IPS-20b (cell line): Measurements from ENCODE around the gene PLA2G4E.

Experiments used
- H3K27ac ChIP-seq: one replicate; pipeline ENCODE4 v1.5.1; 2013; ENCODE audit warnings: low read length
- H3K27me3 ChIP-seq: 2 replicates; pipeline ENCODE4 v1.6.1; 2013; ENCODE audit warnings: mild to moderate bottlenecking, low read length, inconsistent platforms; ENCODE audit not compliant: insufficient read depth
- H3K36me3 ChIP-seq: 2 replicates; pipeline ENCODE4 v1.6.1; 2013; ENCODE audit warnings: low read depth, mild to moderate bottlenecking, inconsistent platforms, low read length, moderate library complexity; ENCODE audit not compliant: insufficient read depth
- H3K4me1 ChIP-seq: 2 replicates; pipeline ENCODE4 v1.6.1; 2013; ENCODE audit warnings: mild to moderate bottlenecking, control low read depth, inconsistent platforms, low read length, moderate library complexity; ENCODE audit not compliant: insufficient read depth
- H3K4me3 ChIP-seq: 2 replicates; pipeline ENCODE4 v1.5.1; 2013; ENCODE audit warnings: mild to moderate bottlenecking, low read length, inconsistent platforms
- H3K9ac ChIP-seq: 2 replicates; pipeline ENCODE4 v1.6.1; 2013; ENCODE audit warnings: low read depth, mild to moderate bottlenecking, inconsistent platforms, low read length, moderate library complexity
- H3K9me3 ChIP-seq: 2 replicates; pipeline ENCODE4 v1.6.1; 2013; ENCODE audit warnings: mild to moderate bottlenecking, low read depth, low read length, inconsistent platforms; ENCODE audit not compliant: insufficient read depth

Gene PLA2G4E

DNA sequence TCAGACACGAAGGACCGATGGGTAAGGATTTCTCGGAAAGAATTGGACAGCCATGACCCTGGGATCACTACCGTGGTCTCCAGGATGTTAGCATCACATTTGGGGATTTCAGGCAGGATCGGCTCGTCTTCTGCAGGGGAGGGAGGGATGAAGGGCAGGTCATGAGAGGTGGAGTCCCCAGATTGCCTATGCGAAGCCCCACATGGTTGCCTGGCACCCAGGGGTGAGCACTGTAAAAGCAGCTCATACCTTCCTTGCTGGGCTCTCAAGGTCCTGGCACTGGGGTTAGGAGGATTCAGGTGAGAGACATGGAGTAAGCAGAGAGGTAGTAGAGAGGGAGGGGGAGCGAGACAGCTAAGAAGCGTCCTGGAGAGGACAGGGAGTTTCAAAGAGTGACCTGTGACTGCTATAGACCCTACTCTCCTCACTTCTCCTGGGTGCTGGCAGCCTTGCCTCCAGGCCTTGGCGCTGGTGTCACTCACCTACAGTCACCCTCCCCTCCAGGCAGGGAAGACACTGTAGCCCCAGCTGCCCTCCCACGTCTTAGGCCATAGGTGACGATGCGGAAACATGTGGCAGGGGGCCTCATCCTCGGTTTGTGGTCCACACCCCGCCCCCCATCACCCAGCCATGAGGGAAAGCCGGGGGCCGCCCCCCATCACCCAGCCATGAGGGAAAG, 33.5 kb downstream of the PLA2G4E start:
- Histone ChIP-seq H3K4me1 (peaks cover 3% of the 10 kb centered on the region; the same call in 1 of the 2 replicates), H3K4me3 (no peak overlapping the region), H3K9ac (no peak overlapping the region), H3K9me3 (no peaks in the 10 kb centered on the region), H3K27ac (no peak overlapping the region), H3K27me3 (no peaks in the 10 kb centered on the region), H3K36me3 (no peaks in the 10 kb centered on the region)

DNA sequence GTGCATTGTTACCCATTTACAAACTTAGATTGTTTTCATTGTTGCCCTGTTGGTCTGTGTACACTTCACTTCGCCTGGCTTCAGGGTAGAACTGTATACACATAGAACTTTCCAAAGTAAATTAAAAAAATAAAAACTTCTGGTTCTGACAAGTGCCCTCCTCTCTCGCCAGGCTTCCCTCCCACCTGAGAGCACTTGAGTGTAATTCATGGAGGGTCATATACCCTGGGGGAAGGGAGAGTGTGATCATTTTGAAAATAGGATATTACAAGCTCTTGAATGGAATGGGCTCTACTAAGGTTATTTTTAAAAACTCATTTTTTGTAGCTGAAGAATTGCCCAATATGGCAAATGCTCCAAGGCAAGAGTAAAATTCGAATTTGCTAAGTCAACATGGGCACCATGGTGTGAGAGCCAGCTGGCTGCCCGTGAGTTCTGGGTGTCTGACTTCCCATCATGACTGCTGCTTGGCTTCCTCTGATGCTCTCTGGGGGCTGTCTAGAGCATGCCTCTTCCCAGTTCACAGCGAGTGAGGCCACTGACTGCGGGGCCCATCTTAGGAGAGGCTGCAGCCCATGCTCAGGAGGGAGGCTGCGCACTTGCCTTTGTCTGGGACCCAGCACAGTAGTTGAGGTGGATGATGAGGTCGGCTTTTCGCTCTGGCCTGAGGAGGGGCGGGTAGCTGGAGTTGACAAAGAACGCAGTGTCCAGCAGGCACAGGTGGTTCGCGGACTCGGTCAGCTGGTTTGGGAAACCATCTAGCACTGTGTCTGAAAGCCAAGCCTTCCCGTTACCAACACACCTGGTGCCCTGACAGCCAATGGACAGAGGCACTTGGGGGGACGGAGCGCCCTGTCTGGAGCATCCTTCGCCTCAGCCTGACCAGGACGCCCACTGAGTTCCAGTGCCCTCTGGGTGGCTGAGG, 35.3 kb downstream of the PLA2G4E start:
- Histone ChIP-seq H3K27me3 (no peaks in the 10 kb centered on the region), H3K4me3 (no peak overlapping the region), H3K9me3 (no peaks in the 10 kb centered on the region), H3K4me1 (peaks cover 3% of the 10 kb centered on the region), H3K36me3 (no peaks in the 10 kb centered on the region), H3K9ac (no peak overlapping the region), H3K27ac (no peak overlapping the region)

DNA sequence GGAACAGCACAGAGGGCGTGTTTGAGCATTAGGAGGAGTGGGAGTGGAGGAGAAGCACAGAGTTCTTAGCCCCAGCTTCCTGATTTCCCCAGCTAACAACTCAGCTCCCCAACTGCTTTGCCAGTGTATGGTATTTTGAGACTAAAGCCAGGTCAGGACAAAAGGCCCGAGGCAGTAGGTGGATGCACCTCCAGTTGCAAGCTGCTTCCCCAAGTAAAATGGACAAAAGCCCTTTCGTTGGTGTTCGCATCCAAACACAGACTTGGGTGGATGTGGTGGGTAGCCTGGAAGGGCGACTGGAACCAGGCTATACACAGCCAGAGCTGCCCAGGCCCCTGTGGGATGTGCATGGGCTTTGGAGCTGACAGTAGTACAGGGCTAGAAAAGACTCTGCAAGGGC, 36.2 kb downstream of the PLA2G4E start:
- Histone ChIP-seq H3K4me1 (no peaks in the 10 kb centered on the region; the same call in 1 of the 2 replicates), H3K36me3 (no peaks in the 10 kb centered on the region)

DNA sequence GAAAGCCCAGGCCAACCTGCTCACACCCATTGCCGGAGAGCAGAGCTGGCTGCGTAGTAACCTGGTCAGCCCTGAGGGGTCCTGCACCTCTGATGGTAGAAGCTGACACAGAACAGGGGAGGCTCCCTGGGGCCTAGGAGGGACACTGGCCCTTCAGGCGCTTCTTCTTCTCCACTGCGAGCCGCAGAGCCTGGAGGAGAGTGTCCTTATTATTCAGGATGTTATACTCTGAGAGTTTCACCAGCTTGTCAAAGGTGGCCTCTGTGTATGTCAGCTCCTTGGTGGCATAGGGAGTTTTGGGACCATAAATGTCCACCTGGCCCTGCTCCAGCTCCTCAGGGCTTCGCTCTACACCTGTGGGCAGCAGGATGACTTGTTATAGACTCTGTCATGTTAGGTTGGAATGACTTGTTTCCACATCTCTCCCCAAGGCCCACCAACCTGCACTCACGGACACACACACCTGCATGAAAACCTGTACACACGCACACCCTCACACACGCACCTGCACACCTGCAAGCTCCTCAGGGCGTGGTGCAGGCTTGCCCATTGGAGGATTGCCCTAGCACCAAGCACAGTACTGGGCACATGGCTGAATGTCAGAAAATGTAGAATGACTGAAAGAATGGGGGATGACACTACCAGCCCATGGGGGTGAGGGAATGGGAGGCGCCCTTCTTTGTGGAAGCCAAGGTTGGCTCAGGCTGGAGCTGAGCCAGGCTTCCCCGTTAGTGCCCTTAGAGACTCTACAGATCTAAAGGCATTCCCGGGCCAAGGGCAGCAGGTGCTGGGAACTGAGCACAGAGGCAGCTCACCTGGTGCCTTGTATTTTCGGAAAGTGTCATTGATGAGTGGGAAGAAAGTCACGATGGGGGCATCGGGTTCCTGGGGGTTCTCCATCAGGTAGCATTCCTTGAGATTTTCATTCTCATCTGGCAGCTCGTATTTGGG, 36.9 kb downstream of the PLA2G4E start:
- Histone ChIP-seq H3K9ac (no peak overlapping the region), H3K36me3 (no peaks in the 10 kb centered on the region)

More for the DNA sequence above, 36.2 kb downstream of the PLA2G4E start:
- H3K27ac ChIP-seq = no peak overlapping the region
- H3K4me3 ChIP-seq = no peak overlapping the region
- no peaks in the 10 kb centered on the region for H3K9me3 ChIP-seq
- H3K27me3 ChIP-seq = no peaks in the 10 kb centered on the region
- H3K9ac ChIP-seq = no peak overlapping the region

DNA sequence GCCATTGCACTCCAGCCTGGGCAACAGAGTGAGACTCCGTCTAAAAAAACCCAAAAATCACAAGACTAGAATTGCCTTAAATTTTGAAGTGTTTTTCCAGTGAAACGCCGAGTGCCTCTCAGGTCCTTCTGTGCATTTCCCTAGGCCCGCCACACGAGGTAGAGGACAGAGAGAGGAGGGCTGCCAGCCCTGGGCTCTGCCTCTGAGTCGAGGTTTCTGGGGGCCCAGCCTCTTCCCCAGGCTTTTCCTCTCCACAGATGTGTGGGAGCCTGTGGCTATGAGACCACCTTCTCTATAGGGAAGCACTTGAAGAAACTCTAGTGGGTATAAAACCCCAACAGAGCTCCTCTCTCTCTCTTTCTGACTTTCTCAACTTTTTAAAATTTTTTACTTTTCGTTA, 37.6 kb downstream of the PLA2G4E start:
- no peak overlapping the region for H3K4me3 ChIP-seq
- no peaks in the 10 kb centered on the region for H3K27me3 ChIP-seq
- no peaks in the 10 kb centered on the region for H3K36me3 ChIP-seq
- no peak overlapping the region for H3K27ac ChIP-seq
- H3K4me1 ChIP-seq = no peaks in the 10 kb centered on the region; the same call in 1 of the 2 replicates
- no peak overlapping the region for H3K9ac ChIP-seq
- H3K9me3 ChIP-seq = no peaks in the 10 kb centered on the region

More for the DNA sequence above, 36.9 kb downstream of the PLA2G4E start:
- no peaks in the 10 kb centered on the region for H3K9me3 ChIP-seq
- H3K4me1 ChIP-seq = no peaks in the 10 kb centered on the region; the same call in 1 of the 2 replicates
- no peak overlapping the region for H3K27ac ChIP-seq
- no peaks in the 10 kb centered on the region for H3K27me3 ChIP-seq
- H3K4me3 ChIP-seq = no peak overlapping the region

DNA sequence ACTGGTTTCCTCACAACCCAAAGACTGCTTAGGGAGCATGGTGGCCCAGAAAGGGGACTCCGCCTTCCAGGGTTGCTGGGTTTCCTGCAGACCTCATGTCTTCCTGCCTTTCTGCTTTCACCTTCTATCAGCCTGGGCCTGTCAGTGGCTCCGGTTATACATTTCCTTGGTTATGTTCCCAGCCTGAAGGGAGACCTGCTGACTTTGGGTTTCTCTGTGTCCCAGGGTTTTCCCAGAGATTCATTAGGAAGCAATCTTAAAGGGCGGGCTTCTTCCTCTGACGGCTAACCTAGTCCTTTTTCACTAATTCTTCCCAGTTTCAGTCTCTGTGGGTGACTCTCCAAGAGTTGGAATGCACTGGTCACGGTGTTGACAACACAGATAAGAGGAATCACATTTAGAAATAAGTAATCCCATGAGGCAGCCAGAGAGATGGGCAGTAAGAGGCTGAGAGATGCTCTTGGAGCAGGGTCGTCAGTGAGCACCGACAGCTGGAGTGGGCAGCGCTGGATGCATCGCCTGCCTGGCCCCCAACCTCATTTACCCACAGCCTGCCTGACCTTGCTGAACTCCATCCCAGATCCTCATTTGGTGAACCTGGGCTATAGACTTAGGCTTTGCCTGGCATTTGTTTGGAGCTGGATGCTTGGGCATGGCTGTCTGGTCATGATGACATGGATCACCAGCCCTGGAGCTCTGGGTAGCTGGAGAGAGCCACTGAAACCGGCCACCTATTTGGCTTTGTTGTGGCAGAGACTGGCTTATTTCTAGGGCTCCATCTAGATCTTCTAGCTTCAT, 38.5 kb downstream of the PLA2G4E start:
- no peak overlapping the region for H3K4me3 ChIP-seq
- H3K27ac ChIP-seq = no peak overlapping the region
- H3K36me3 ChIP-seq = no peaks in the 10 kb centered on the region
- H3K4me1 ChIP-seq = no peaks in the 10 kb centered on the region; the same call in 1 of the 2 replicates
- no peaks in the 10 kb centered on the region for H3K27me3 ChIP-seq
- H3K9ac ChIP-seq = no peak overlapping the region
- no peaks in the 10 kb centered on the region for H3K9me3 ChIP-seq

DNA sequence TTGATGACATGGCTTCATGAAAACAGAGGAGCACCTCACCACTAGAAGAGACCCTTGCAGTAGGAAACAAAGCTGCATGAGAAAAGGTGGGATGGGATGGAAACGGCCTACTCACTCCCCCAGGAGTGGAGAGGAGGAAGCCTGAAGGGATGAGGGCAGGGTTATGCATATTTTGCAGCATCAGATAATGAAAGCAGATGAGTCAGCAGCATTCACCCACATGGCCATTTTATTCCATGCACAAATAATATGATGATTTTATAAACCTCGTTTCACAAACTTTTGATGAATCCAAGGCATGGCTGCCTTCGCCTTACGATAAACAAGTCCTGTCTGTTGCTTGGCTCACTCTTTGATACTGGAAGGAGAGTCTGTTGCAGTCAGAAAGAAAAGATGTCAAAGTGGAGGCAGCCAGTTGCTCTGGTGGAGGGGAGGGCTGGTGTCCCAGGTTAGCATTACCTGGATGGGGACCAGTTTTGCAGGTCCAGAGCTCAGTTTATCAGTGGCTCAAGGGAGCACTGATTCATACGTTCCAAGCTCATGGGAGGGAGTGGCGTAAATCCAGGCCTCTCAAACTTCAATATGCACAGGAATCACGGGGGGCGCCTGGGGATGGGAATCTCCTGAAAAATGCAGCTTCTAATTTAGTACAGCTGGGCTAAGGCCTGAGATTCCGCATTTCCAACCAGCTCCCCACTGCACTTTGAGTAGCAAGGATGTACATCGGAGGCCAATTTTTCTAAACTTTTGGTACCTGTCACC, 39.3 kb downstream of the PLA2G4E start:
- no peak overlapping the region for H3K27ac ChIP-seq
- H3K4me1 ChIP-seq = no peaks in the 10 kb centered on the region; the same call in 1 of the 2 replicates
- no peaks in the 10 kb centered on the region for H3K27me3 ChIP-seq
- H3K9ac ChIP-seq = no peak overlapping the region
- no peaks in the 10 kb centered on the region for H3K9me3 ChIP-seq
- H3K36me3 ChIP-seq = no peaks in the 10 kb centered on the region
- H3K4me3 ChIP-seq = no peak overlapping the region

DNA sequence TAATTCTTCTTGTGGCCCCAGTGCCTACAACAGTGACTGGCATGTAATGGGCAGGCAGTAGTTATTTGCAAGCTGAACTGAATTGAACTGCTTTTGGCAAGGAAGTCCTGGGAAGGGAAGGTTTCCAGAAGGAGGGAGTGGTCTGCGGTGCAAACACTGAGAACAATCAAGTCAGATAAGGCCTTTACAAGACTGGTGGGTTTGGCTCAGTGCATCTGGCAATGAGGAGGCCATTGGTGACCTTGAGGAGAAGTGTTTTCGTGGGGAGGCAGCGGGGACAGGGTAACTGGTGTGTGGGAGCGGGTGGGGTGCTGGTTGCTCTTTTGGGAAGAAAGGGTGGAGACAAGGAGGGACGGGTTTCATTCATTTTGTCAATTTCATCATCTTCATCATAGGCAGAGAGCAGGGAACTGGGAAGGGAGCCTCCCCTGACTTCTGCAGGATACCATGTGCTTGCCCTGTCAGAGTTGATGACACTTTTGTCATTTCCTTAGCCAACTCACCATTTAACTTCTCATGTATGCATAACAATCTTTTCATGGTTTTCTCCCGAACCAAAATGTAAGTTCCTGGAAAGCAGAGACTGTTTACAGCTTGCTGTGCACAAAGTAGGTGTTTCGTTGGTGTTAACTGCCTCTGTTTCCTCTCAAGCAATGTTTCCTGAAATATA, 40.1 kb downstream of the PLA2G4E start:
- Histone ChIP-seq H3K27me3 (no peaks in the 10 kb centered on the region), H3K4me1 (no peaks in the 10 kb centered on the region; the same call in 1 of the 2 replicates), H3K27ac (no peak overlapping the region), H3K9me3 (no peaks in the 10 kb centered on the region), H3K4me3 (no peak overlapping the region), H3K36me3 (no peaks in the 10 kb centered on the region), H3K9ac (no peak overlapping the region)

DNA sequence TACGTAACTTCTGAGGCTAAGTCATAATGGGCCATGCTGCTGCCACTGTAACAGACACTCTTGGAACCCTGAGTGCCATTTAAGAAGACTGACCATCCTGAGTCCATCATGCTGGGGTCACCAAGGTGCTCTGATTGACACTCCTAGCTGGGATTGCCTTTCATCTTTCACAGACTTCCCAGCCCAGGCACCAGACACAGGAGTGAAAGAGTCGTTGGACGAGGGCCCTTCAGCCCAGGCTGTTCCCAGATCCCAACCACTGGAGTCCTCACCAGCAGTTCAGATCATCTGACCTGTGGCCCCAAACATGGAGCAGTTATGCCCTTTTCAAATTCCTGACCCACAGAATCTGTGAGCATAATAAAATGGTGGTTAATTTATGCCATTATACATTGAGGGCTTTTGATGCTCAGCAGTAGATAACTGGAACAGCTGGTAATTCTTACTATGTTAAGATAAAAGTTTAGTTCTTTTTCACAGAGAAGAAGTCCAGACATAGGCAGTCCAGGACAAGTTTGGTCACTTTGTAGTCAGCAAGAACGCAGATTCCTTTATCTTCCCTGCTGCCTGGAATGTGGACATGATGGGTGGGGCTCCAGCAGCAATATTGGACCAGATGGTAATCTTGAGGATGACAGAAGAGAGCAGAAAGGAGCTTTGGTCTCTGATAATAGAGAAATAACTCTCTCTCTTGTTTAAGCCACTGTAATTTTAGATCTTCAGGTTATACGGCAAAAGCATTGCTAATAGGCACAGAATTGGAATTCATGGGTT, 41.2 kb downstream of the PLA2G4E start:
- Histone ChIP-seq H3K27me3 (no peaks in the 10 kb centered on the region), H3K4me1 (no peaks in the 10 kb centered on the region; the same call in 1 of the 2 replicates), H3K9me3 (no peaks in the 10 kb centered on the region)

More for the DNA sequence above, 41.2 kb downstream of the PLA2G4E start:
- Histone ChIP-seq H3K27ac (no peak overlapping the region), H3K4me3 (no peak overlapping the region), H3K36me3 (no peaks in the 10 kb centered on the region), H3K9ac (no peak overlapping the region)
